Suppressor macrophage treated with lipopolysaccharide for 4 hours (primary cell): ENCODE data around the gene TCF19.
A peak's percentile ranks its signal among the peaks of the same experiment; 100 is the strongest.
"Not testable (repeated sequence)": the region's sequence is repeated elsewhere in the genome, so short reads cannot be mapped to it uniquely, and the experiment has no call there.

Source experiments
- DNase-seq: peaks from one replicate; pipeline ENCODE4 v3.0.0-alpha.2; 2020

The TCF19 gene

DNA sequence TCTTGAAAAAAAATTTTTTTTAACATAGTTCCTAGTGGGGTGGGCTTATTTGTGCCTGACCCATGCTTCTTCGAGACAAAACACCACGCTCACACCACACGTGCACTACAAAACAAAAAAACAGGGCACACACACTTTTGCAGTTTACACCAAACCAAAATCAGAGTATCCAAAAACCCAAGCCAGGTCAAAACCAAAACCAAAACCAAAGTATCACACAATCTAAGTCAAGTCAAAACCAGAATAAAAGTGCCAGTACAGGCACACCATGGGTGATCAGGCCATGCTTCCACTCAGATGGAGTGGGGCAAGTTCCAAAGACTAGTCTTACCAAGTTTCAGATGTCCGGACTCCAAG is 27.3 kb downstream of the TCF19 start:
- not testable (repeated sequence) for DNase-seq

DNA sequence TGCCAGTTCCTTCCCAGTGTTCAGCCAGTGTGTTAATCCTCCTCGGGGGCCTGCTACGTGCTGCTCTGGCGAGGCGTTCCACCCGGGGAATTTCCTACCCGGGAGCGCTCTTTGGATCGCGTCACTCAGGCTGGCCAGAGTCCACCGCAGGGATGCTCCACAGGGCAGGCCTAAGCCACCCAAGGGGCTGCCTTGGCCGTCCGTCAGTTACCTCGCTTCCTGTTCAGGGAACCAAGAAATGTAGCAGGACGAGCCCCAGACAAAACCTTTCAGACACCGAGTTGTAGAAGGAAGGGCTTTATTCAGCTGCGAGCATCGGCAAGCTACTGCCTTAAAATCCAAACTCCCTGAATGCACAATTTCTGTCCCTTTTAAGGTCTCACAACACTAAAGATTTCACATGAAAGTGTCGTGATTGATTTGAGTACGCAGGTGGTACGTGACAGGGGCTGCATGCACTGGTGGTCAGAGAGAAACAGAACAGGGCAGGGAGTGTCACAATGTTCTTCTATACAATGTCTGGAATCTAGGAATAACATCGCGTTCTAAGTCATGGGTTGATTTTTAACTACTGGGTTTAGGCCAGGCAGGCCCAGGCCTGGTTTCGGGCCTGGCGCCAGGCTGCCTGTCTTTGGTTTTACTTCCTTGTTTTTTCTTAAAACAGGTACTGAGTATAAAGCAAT is 27.8 kb downstream of the TCF19 start:
- no peak for DNase-seq

DNA sequence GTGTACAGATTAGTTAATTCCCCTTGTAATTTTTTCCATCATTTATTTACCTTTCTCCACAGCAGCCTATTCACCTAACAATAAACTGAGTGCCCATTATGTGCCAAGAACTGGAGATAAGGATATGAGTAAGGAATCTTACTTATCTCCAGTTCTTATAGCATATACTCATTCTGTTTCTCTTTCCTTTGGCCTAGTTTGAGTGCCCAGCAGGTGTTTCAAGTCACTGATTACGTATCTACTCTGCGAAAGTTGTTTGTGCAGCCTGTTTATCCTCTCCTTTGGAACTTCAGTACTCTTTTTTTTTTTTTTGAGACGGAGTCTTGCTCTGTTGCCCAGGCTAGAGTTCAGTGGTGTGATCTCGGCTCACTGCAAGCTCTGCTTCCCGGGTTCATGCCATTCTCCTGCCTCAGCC is 29.4 kb downstream of the TCF19 start:
- DNase-seq, result no peak

DNA sequence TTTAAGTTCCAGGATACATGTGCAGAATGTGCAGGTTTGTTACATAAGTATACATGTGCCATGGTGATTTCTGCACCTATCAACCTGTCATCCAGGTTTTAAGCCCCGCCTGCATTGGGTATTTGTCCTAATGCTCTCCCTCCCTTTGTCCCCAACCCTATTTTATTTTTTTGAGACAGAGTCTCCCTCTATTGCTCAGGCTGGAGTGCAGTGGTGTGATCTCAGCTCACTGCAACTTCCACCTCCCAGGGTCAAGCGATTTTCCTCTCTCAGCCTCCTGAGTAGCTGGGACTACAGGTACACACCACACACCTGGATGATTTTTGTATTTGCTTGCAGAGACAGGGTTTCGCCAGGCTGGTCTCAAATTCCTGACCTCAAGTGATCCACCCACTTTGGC is 30.8 kb downstream of the TCF19 start:
- DNase-seq, result not testable (repeated sequence)

DNA sequence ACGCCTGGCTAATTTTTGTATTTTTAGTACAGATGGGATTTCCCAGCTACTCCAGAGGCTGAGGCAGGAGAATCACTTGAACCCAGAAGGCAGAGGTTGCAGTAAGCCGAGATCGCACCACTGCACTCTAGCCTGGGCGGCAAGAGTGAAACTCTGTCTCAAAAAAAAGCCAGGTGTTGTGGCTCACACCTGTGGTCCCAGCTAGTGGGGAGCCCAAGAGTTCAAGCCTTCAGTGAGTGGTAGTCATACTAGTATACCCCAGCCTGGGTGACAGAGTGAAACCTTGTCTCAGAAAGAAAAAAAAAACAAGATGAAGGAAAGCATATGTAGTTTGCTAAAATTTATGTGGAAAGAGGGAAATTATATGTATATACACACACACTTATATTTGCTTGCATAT is 32.1 kb downstream of the TCF19 start:
- DNase-seq, result no peak

DNA sequence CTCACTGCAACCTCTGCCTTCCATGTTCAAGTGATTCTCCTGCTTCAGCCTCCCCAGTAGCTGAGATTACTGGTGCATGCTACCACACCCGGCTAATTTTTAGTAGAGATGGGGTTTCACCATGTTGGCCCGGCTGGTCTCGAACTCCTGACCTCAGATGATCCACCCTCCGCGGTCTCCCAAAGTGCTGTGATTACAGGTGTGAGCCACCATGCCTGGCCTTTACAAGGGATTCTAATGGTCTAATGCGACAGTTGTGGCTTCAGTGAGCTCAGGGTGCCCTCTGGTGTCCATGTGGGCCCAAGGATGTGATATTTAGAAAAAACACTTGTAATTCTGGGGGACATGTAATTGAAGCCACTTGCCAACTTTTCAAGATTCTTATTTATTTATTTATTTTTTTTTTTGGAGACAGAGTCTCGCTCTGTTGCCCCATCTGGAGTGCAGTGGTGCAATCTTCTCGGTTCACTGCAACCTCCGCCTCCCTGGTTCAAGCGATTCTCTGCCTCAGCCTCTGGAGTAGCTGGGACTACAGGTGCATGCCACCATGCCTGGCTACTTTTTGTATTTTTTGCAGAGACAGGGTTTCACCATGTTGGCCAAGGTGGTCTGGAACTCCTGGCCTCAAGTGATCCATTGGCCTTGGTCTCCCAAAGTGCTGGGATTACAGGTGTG is 34.2 kb downstream of the TCF19 start:
- DNase-seq, result peak; percentile 71

DNA sequence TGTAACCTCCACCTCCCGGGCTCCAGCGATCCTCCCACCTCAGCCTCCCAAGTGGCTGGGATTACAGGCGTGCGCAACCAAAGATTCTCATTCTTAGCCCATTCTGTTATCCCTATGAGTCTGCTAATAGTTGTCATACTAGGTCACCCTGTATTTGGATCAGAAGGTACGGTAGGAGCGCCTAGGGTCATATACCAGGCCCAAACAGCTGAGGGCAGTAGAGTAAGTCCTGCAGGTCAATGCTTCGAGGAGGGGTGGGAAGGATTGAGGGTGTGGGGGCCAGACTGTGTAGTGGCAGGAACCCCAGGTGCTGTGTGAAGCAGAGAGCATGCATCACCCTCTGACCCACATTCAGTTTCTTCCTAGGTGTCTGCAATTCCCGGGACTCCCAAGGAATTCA is 34.8 kb downstream of the TCF19 start:
- no peak for DNase-seq

DNA sequence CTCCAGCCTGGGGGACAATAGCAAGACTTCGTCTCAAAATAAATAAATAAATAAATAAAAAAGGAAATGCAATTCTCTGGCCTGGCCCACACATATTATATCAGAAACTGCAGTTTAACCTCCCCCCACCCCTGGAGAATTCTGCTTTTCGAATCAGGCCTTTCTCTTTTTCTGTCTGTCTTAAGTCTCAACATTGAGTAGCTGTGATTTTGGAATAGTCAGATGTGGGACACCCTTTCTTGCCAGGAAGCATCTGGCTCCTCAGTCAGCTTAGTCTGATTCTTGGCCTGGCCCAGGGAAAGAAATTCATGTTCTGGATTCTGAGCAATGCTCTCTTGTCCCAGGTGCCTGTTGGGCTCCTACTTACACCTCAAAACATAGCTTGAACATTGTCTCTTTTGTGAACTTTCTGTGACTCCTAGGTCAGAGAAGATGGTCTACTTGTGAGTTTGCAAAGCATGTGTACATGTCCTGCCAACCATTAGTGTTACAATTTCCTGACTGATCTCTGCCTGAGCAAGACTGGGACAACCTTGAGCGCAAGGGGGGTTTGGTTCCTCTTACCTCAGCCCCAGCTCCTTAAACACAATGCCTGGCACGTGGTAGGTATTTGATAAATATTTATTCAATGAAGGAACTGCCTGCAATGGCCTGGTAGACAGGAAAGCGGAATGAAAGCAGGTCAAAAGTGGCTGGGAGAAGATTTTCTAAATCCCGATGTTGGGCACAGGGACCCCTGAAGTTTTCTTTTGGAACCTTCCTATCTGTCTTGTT is 35.9 kb downstream of the TCF19 start:
- no peak for DNase-seq

DNA sequence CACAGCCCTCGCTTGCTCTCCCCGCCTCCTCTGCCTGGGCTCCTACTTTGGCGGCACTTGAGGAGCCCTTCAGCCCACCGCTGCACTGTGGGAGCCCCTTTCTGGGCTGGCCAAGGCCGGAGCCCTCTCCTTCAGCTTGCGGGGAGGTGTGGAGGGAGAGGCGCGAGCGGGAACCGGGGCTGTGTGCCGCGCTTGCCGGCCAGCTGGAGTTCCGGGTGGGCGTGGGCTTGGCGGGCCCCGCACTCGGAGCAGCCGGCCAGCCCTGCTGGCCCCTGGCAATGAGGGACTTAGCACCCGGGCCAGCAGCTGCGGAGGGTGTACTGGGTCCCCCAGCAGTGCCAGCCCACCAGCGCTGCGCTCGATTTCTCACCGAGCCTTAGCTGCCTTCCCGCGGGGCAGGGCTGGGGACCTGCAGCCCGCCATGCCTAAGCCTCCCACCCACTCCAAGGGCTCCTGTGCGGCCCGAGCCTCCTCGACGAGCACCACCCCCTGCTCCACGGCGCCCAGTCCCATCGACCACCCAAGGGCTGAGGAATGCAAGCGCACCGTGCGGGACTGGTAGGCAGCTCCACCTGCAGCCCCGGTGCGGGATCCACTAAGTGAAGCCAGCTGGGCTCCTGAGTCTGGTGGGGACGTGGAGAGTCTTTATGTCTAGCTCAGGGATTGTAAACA is 37.1 kb downstream of the TCF19 start:
- DNase-seq, result not testable (repeated sequence)

DNA sequence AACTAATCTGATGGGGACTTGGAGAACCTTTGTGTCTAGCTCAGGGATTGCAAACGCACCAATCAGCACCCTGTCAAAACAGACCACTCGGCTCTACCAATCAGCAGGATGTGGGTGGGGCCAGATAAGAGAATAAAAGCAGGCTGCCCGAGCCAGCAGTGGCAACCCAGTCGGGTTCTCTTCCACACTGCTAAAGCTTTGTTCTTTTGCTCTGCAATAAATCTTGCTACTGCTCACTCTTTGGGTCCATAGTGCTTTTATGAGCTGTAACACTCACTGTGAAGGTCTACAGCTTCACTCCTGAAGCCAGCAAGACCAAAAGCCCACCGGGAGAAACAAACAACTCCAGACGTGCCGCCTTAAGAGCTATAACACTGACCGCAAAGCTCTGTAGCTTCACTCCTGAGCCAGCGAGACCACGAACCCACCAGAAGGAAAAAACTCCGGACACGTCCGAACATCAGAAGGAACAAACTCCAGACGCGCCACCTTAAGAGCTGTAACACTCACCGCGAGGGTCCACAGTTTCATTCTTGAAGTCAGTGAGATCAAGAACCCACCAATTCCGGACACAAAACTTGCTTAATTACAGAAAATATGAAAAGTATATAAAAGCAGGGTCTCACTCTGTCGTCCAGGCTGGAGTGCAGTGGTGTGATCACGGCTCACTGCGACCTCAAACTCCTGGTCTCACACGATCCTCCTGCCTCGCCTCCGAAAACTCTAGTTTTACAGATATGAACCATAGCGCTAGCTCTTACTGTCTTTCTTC is 38.0 kb downstream of the TCF19 start:
- DNase-seq, result not testable (repeated sequence)

DNA sequence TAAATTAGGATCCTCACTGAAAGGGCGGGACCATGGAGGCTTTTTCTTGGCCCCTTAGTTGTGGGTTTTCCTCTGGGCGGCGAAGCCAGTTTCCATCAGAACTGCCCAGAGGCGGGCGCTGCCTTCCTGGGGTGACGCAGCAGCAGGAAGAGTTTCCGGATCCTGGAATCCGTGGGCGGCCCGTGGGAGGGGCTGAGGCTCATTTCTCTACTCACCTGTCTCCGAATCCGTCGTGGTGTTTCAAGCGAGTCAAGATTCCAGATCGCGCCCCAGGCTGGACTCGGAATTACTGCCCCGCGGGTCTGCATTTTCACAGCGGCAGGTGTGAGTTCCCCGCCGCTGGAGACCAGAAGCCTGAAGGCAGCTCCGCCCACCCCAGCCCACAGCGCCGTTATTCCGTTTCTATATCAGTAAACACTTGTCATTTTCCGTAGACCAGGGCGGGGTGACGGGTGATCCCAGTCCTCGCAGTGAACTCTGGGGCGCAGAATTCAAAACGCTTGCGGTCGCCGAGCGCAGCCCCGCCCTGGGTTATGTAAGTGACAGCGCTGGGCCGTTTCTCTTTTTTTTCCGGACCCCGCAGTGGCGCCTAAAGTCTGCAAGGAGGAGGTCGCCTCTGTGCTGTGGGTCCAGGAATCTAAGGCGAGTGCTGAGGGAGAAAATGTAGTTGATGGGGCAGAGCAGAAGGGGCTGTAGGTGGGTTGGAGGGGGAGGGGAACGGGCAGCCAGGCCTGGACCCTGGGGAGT is 39.3 kb downstream of the TCF19 start:
- DNase-seq, result peak; percentile 95

DNA sequence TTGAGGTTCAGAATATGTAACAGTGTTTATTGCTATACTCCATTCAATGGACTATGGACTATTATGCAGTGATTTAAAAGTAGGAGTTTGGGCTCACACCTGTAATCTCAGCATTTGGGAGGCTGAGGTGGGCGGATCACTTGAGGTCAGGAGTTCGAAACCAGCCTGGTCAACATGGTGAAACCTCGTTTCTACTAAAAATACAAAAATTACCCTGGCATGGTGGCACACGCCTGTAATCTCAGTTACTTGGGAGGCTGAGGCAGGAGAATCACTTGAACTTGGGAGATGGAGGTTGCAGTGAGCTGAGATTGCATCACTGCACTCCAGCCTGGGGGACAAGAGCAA is 40.7 kb downstream of the TCF19 start:
- not testable (repeated sequence) for DNase-seq

DNA sequence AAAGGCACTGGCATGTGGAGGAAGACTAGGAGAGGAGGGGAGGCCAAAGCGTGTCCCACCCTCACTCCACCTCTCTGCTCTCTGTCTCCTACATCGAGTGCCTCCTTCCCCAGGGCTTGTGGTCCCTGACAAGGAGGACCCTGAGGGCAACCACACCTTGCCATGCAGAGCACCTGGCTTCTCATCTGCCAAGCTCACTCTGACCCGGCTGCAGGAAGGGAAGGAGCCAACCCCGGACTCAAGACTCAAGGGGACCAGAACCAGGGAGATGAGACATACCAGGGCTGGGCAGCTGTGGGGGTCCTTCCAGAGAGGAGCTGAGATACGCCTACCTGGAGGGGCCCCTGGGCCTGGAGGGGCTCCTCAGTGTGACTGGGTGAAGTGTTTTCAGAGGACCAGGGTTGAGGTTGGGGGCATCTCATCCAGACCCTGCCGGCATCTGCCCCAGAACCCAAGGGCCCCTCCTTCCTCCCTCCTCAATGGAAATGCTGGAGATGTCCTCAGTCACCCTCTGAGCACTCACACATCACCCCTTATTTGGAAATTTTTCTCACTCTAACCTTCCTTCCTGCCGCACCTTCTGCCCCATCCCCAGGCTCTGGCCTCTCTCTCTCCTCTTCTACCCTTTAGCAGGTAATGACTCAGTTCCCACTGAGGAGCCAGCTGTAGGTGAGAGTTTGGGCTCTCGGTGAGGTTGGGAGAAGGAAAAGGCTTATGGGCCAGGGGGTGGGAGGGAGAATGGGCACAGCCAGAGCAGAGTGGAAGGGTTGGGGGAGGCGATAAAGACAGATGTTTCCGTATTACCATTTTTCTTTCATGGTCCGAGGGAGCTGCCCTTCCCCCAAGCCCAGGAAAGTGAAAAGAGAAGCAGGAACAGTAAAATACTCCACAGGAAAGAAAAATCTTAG is 44.1 kb downstream of the TCF19 start:
- DNase-seq, result no peak

DNA sequence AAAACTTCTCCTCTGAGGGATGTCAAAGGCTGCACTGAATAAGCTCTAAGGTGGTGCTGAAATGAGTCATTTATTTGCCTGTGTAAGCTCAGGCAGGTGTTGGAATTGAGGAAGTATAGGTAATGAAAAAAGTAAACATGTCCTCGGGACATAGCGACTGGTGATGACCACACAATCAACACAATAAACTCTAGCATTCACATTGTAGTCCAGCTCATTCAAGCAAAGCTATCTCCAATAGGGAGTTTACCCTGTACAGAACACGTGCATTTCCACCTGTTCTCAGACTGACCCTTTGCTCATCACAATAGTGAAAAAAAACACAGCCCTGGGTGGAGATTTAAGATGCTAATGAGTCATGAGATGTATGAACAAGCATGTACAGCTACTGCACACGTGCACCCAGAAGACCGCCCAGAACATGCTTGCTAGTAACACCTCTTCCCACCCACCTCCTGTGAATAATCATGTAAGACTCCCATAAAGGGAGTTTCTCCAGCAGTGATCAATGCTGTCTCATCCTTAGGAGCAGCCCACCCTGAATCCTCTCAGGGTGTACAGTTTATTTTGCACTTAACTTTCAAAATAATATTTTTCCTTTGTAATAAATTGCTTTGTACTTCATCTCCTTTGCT is 45.1 kb downstream of the TCF19 start:
- DNase-seq, result peak; percentile 82

DNA sequence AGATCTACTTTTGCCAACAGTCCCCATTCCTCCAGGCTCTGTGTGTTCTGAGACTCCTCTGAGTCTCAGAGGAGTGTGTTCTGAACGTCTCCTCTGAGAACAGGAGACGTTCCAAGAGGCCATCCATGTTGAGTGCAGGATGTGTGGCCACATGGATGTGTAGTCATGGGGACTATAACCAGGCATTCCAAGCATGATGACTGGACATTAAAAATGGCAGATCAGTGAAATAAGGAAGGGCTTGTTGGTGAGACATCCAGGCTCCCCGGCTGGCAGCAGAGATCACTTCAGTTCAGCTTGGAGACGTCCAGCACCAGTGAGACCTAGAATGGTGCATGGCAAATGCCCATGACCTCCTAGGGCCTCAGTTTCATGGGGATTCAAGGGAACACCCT is 46.4 kb downstream of the TCF19 start:
- peak; percentile 37 for DNase-seq

DNA sequence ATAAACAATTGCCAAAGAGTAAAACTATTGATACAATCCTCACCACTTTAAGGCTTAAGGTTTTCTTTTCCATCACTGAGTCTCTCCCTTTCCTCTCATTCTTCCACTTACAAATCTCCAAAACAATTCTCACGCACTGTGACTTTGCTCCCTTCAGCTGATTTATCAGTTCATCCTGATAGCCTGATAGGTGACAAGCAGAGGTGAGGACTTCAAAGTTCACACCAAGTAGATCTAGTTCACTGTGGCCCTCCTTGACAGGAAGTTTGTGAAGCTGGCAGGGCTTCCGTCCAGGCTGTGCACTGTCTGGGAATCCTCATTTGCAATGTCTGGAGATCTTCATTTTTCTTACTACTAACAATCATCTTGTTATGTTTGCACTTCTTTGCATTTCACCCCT is 47.2 kb downstream of the TCF19 start:
- DNase-seq, result no peak

DNA sequence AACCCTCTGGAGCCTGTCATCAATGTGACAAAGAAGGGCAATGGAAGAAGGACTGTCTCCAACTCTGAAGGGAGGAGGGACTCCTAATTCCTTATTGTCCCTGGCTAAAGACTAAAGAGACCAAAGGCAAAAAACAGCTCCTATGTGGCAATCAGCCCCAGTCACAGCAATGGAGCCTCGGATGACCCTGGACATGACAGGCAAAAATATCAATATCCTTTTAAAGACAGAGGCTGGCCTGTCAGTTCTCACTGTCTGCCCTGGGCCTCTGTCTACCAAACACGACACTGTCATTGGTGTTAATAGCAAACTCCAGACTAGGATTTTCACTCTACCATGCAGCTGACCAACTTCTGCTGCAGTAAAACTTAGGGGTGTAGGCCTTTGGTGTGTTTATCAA is 50.1 kb downstream of the TCF19 start:
- no peak for DNase-seq

DNA sequence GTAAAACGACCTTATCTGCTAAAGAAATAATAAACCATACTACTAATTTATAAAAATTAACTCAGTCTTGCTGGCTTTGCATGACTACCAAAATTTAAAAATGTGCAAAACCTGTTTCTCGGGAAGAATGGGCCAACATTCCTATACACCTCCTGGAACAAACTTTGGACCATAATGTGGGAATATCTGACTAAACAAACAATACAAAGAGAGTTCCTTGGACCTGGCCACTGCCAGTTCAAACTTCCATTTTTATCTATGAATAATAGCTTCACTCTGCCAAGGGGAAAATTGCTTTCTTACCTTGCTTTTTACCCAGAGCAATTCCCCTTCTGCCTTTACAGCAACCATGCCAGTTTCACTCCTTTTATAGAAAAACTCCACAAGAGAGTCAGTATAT is 50.7 kb downstream of the TCF19 start:
- no peak for DNase-seq

DNA sequence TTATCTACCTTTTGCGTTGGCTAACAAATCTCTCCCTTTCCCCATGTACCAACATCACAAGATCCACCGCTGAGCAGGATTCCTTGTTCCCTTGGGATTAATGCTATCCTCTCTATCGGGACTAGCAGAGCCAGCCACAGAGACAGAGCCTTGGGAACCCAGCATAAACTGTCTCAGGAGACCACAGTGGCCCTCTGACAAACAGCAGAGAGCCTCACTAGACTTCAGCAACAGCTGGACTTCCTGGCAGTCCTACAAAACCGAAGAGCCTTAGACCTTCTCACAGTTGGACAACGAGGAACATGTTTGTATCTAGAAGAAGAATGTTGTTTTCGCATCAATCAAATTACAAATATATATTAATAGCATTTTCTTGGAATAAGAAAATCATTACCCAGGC is 51.7 kb downstream of the TCF19 start:
- no peak for DNase-seq

DNA sequence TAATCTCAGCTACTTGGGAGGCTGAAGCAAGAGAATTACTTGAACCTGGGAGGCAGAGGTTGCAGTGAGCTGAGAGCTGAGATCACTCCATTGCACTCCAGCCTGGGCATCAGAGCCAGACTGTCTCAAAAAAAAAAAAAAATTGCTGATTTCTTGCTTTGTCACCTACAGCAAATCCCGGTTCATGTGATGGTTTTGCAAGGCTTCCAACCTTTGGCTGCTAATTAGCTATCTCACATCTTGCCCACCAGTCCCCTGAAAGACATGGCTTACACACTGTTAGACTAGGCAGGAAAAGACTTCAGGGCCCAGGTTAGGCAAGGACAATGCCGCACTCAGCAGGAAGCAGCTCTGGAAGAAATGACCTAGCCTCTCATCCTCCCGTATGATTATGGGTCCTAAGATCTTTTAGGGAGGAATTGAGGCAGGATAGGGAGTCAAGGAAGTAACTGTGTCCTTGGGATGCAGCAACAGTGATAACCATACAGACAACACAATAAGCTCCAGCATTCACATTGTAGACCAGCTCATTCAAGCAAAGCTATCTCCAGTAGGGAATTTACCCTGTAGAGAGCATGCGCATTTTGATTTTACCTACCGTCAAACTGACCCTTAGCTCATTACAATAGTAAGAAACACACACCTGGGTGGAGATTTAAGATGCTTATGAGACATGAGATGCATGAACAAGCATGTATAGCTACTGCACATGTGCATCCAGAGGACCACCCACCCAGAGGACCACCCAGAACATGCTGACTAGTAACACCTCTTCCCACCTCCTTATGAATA is 52.5 kb downstream of the TCF19 start:
- DNase-seq, result no peak
